ENCODE data around the gene CFAP97D1. TPM values are rescaled to one million over a fixed set of nuclear protein-coding genes. Genes with fewer than 3 reads are reported as not detected.
A peak's percentile ranks its signal among the peaks of the same experiment; 100 is the strongest.

Gene CFAP97D1
- total RNA-seq, 2 experiments from 2014 or later = not detected

- Mint-ChIP-seq H3K4me3 (no peak overlapping the region), H3K27me3 (ENCODE audit: low read depth) (peaks cover 38% of the 10 kb centered on the region), H3K9me3 (ENCODE audit: insufficient read depth) (no peaks in the 10 kb centered on the region), H3K36me3 (ENCODE audit: low read depth) (no peaks in the 10 kb centered on the region), H3K27ac (no peak overlapping the region), H3K4me1 (ENCODE audit: low read depth) (peaks cover 24% of the 10 kb centered on the region)
- ATAC-seq = peak; percentile 52
- peak; percentile 52 for DNase-seq
- CTCF ChIA-PET = interaction anchor here (2.0 to 17.0 kb wide), 2 partner anchors 11 to 56 kb away, joined by 16 to 607 read pairs; no protein-coding TSS in a partner anchor
- POLR2A ChIA-PET = no interaction called here
These were observed 24.8 kb upstream of the CFAP97D1 start for GRCh38 chr17:43755389-43755875.

- peaks cover 38% of the 10 kb centered on the region for H3K27me3 Mint-ChIP-seq (ENCODE audit: low read depth)
- H3K4me1 Mint-ChIP-seq (ENCODE audit: low read depth) = peaks cover 24% of the 10 kb centered on the region
- H3K4me3 Mint-ChIP-seq = no peak overlapping the region
- CTCF ChIA-PET = interaction anchor here (2.0 to 17.0 kb wide), 2 partner anchors 10 to 57 kb away, joined by 16 to 607 read pairs; no protein-coding TSS in a partner anchor
- no peak overlapping the region for H3K27ac Mint-ChIP-seq
- DNase-seq (no peak), ATAC-seq (no peak)
- POLR2A ChIA-PET = no interaction called here
- no peaks in the 10 kb centered on the region for H3K9me3 Mint-ChIP-seq (ENCODE audit: insufficient read depth)
- no peaks in the 10 kb centered on the region for H3K36me3 Mint-ChIP-seq (ENCODE audit: low read depth)
These were observed 24.0 kb upstream of the CFAP97D1 start for GRCh38 chr17:43756201-43756600.

- Mint-ChIP-seq H3K27me3 (ENCODE audit: low read depth) (peaks cover 38% of the 10 kb centered on the region), H3K4me1 (ENCODE audit: low read depth) (peaks cover 24% of the 10 kb centered on the region), H3K4me3 (no peak overlapping the region), H3K27ac (no peak overlapping the region), H3K36me3 (ENCODE audit: low read depth) (no peaks in the 10 kb centered on the region), H3K9me3 (ENCODE audit: insufficient read depth) (no peaks in the 10 kb centered on the region)
- ATAC-seq (no peak), DNase-seq (no peak)
- CTCF ChIA-PET = interaction anchor here (1.5 to 17.0 kb wide), 3 partner anchors 10 to 181 kb away, joined by 7 to 607 read pairs (median 43); no protein-coding TSS in a partner anchor
- POLR2A ChIA-PET = no interaction called here
These were observed 23.0 kb upstream of the CFAP97D1 start for GRCh38 chr17:43757171-43757660.

- Mint-ChIP-seq H3K27ac (no peak overlapping the region), H3K27me3 (ENCODE audit: low read depth) (peaks cover 31% of the 10 kb centered on the region), H3K4me3 (no peak overlapping the region), H3K36me3 (ENCODE audit: low read depth) (no peaks in the 10 kb centered on the region), H3K4me1 (ENCODE audit: low read depth) (peaks cover 19% of the 10 kb centered on the region), H3K9me3 (ENCODE audit: insufficient read depth) (no peaks in the 10 kb centered on the region)
- DNase-seq (no peak), ATAC-seq (no peak)
- ChIA-PET CTCF (interaction anchor here (1.5 to 17.0 kb wide), 5 partner anchors 9 to 182 kb away, joined by 7 to 607 read pairs (median 23); no protein-coding TSS in a partner anchor), POLR2A (no interaction called here)
These were observed 22.1 kb upstream of the CFAP97D1 start for GRCh38 chr17:43758086-43758485.

GRCh38 chr17:43758497-43759174, 21.6 kb upstream of the CFAP97D1 start, which contains the start of gene SOST:
TSS of gene SOST (minus strand) at chr17:43758791. CDS start at chr17:43758741, 50 bp downstream.
- Mint-ChIP-seq H3K27me3 (ENCODE audit: low read depth) (peaks cover 28% of the 10 kb centered on the region), H3K4me1 (ENCODE audit: low read depth) (peaks cover 13% of the 10 kb centered on the region), H3K36me3 (ENCODE audit: low read depth) (no peaks in the 10 kb centered on the region), H3K9me3 (ENCODE audit: insufficient read depth) (no peaks in the 10 kb centered on the region), H3K4me3 (no peak within 1 kb of the TSS), H3K27ac (no peak within 1 kb of the TSS)
- CTCF ChIA-PET = interaction anchor here (0.6 to 17.0 kb wide), 9 partner anchors 8 to 275 kb away, joined by 3 to 607 read pairs (median 7); partner anchors contain the start of genes CFAP97D1 and DHX8
- POLR2A ChIA-PET = no interaction called here
- no peak for ATAC-seq
- no peak for DNase-seq

GRCh38 chr17:43759836-43760235, 20.4 kb upstream of the CFAP97D1 start:
- H3K27me3 Mint-ChIP-seq (ENCODE audit: low read depth) = peaks cover 21% of the 10 kb centered on the region
- ATAC-seq (no peak), DNase-seq (no peak)
- peaks cover 2% of the 10 kb centered on the region for H3K4me1 Mint-ChIP-seq (ENCODE audit: low read depth)
- POLR2A ChIA-PET = no interaction called here
- H3K9me3 Mint-ChIP-seq (ENCODE audit: insufficient read depth) = no peaks in the 10 kb centered on the region
- H3K36me3 Mint-ChIP-seq (ENCODE audit: low read depth) = no peaks in the 10 kb centered on the region
- H3K27ac Mint-ChIP-seq = no peak overlapping the region
- no peak overlapping the region for H3K4me3 Mint-ChIP-seq
- CTCF ChIA-PET = interaction anchor here (0.9 to 17.0 kb wide), 14 partner anchors 11 to 276 kb away, joined by 3 to 607 read pairs (median 6); partner anchors contain the start of genes DHX8 and DUSP3

GRCh38 chr17:43760254-43760852, 19.9 kb upstream of the CFAP97D1 start:
- POLR2A ChIA-PET = no interaction called here
- peak; percentile 94 for DNase-seq
- peaks cover 2% of the 10 kb centered on the region for H3K4me1 Mint-ChIP-seq (ENCODE audit: low read depth)

GRCh38 chr17:43766413-43767052, 13.7 kb upstream of the CFAP97D1 start:
- H3K27me3 Mint-ChIP-seq (ENCODE audit: low read depth) = peaks cover 7% of the 10 kb centered on the region
- H3K4me1 Mint-ChIP-seq (ENCODE audit: low read depth) = no peaks in the 10 kb centered on the region
- CTCF ChIA-PET = interaction anchor here (0.6 to 17.0 kb wide), 53 partner anchors 8 to 368 kb away, joined by 3 to 607 read pairs (median 5); partner anchors contain the start of genes ARL4D, CD300LG, CFAP97D1 and DHX8
- ATAC-seq (no peak), DNase-seq (peak; percentile 58)
- H3K4me3 Mint-ChIP-seq = no peak overlapping the region
- H3K9me3 Mint-ChIP-seq (ENCODE audit: insufficient read depth) = no peaks in the 10 kb centered on the region
- H3K36me3 Mint-ChIP-seq (ENCODE audit: low read depth) = no peaks in the 10 kb centered on the region
- POLR2A ChIA-PET = no interaction called here
- H3K27ac Mint-ChIP-seq = no peak overlapping the region

More at GRCh38 chr17:43760254-43760852, 19.9 kb upstream of the CFAP97D1 start:
- peaks cover 24% of the 10 kb centered on the region for H3K27me3 Mint-ChIP-seq (ENCODE audit: low read depth)
- no peak overlapping the region for H3K27ac Mint-ChIP-seq
- peak; percentile 95 for ATAC-seq
- H3K4me3 Mint-ChIP-seq = no peak overlapping the region
- H3K36me3 Mint-ChIP-seq (ENCODE audit: low read depth) = no peaks in the 10 kb centered on the region
- no peaks in the 10 kb centered on the region for H3K9me3 Mint-ChIP-seq (ENCODE audit: insufficient read depth)
- CTCF ChIA-PET = interaction anchor here (0.6 to 17.0 kb wide), 22 partner anchors 9 to 393 kb away, joined by 3 to 607 read pairs (median 4); partner anchors contain the start of gene DUSP3

- Mint-ChIP-seq H3K9me3 (ENCODE audit: insufficient read depth) (no peaks in the 10 kb centered on the region), H3K27ac (no peak overlapping the region), H3K4me3 (no peak overlapping the region), H3K27me3 (ENCODE audit: low read depth) (peaks cover 7% of the 10 kb centered on the region), H3K36me3 (ENCODE audit: low read depth) (no peaks in the 10 kb centered on the region), H3K4me1 (ENCODE audit: low read depth) (no peaks in the 10 kb centered on the region)
- CTCF ChIA-PET = interaction anchor here (0.6 to 17.0 kb wide), 31 partner anchors 10 to 369 kb away, joined by 3 to 607 read pairs (median 5); partner anchors contain the start of genes ARL4D, CD300LG, CFAP97D1 and DHX8
- no peak for DNase-seq
- POLR2A ChIA-PET = interaction anchor here (0.7 kb wide), 1 partner anchor 198 kb away, joined by 3 read pairs; no protein-coding TSS in a partner anchor
- ATAC-seq = no peak
These were observed 13.1 kb upstream of the CFAP97D1 start for GRCh38 chr17:43767053-43767712.

GRCh38 chr17:43767713-43768059, 12.5 kb upstream of the CFAP97D1 start:
- DNase-seq = no peak
- Mint-ChIP-seq H3K36me3 (ENCODE audit: low read depth) (peaks cover 2% of the 10 kb centered on the region), H3K27me3 (ENCODE audit: low read depth) (peaks cover 7% of the 10 kb centered on the region), H3K9me3 (ENCODE audit: insufficient read depth) (no peaks in the 10 kb centered on the region), H3K4me1 (ENCODE audit: low read depth) (no peaks in the 10 kb centered on the region), H3K4me3 (no peak overlapping the region), H3K27ac (no peak overlapping the region)
- ChIA-PET POLR2A (interaction anchor here (0.7 kb wide), 1 partner anchor 198 kb away, joined by 3 read pairs; no protein-coding TSS in a partner anchor), CTCF (interaction anchor here (0.8 to 17.0 kb wide), 17 partner anchors 10 to 369 kb away, joined by 3 to 607 read pairs (median 6); partner anchors contain the start of genes ARL4D, CD300LG, CFAP97D1 and DHX8)
- no peak for ATAC-seq

GRCh38 chr17:43768382-43768781, 11.9 kb upstream of the CFAP97D1 start:
- no peak overlapping the region for H3K4me3 Mint-ChIP-seq
- DNase-seq (no peak), ATAC-seq (no peak)
- H3K27me3 Mint-ChIP-seq (ENCODE audit: low read depth) = peaks cover 7% of the 10 kb centered on the region
- ChIA-PET POLR2A (no interaction called here), CTCF (interaction anchor here (0.7 to 17.0 kb wide), 3 partner anchors 69 to 78 kb away, joined by 3 to 607 read pairs (median 12); partner anchors contain the start of gene CD300LG)
- peaks cover 9% of the 10 kb centered on the region for H3K36me3 Mint-ChIP-seq (ENCODE audit: low read depth)
- H3K9me3 Mint-ChIP-seq (ENCODE audit: insufficient read depth) = no peaks in the 10 kb centered on the region
- no peak overlapping the region for H3K27ac Mint-ChIP-seq
- peaks cover 6% of the 10 kb centered on the region for H3K4me1 Mint-ChIP-seq (ENCODE audit: low read depth)
